Neutrophil (primary cell): ENCODE data around the gene RXFP1.

Experiments
- H3K27ac ChIP-seq: fragments of 200-600 bp; sonication (generic); 2 replicates; pipeline ENCODE4 v1.5.1; 2016; ENCODE audit warnings: mild to moderate bottlenecking, moderate library complexity
- H3K27me3 ChIP-seq: fragments of 200-600 bp; sonication (generic); 2 replicates; pipeline ENCODE4 v1.6.0; 2016; ENCODE audit warnings: mild to moderate bottlenecking
- H3K36me3 ChIP-seq: fragments of 200-600 bp; sonication (generic); 2 replicates; pipeline ENCODE4 v1.5.1; 2017
- H3K4me1 ChIP-seq, 2 experiments: fragments of 200-600 bp in 1 of 2; sonication (generic) in 1 of 2; 1 replicate in 1 of 2; 2 replicates in 1 of 2; pipeline versions ENCODE4 v1.5.1 to v1.6.1; 2013 to 2016; ENCODE audit warnings: low read depth in 1 of 2, low read length in 1 of 2, mild to moderate bottlenecking in 1 of 2, moderate library complexity in 1 of 2; ENCODE audit not compliant: control insufficient read depth in 1 of 2, insufficient read depth in 1 of 2
- H3K4me3 ChIP-seq, 2 experiments: fragments of 200-600 bp in 1 of 2; sonication (generic) in 1 of 2; 1 replicate in 1 of 2; 2 replicates in 1 of 2; pipeline ENCODE4 v1.5.1; 2013 to 2016; ENCODE audit warnings: low read depth in 1 of 2, low read length in 1 of 2, mild to moderate bottlenecking in 1 of 2, moderate library complexity in 1 of 2
- H3K9me3 ChIP-seq: fragments of 200-600 bp; sonication (generic); 2 replicates; pipeline ENCODE4 v1.5.1; 2016
- TF ChIP-seq, protein P1 (sequence below): fragments of 200-600 bp; sonication (generic); IDR thresholded peaks from 2 replicates; pipeline ENCODE4 v1.5.1; 2016; ENCODE audit warnings: antibody characterized with exemption

Gene RXFP1

GRCh38 chr4:158597879-158598596 is 76.4 kb downstream of the RXFP1 start:
- H3K27ac ChIP-seq: no peak overlapping the region
- H3K9me3 ChIP-seq: no peaks in the 10 kb centered on the region
- no peak overlapping the region for H3K4me3 ChIP-seq
- TF ChIP-seq, protein P1, sequence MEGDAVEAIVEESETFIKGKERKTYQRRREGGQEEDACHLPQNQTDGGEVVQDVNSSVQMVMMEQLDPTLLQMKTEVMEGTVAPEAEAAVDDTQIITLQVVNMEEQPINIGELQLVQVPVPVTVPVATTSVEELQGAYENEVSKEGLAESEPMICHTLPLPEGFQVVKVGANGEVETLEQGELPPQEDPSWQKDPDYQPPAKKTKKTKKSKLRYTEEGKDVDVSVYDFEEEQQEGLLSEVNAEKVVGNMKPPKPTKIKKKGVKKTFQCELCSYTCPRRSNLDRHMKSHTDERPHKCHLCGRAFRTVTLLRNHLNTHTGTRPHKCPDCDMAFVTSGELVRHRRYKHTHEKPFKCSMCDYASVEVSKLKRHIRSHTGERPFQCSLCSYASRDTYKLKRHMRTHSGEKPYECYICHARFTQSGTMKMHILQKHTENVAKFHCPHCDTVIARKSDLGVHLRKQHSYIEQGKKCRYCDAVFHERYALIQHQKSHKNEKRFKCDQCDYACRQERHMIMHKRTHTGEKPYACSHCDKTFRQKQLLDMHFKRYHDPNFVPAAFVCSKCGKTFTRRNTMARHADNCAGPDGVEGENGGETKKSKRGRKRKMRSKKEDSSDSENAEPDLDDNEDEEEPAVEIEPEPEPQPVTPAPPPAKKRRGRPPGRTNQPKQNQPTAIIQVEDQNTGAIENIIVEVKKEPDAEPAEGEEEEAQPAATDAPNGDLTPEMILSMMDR: no peak
- no peaks in the 10 kb centered on the region for H3K36me3 ChIP-seq
- H3K4me1 ChIP-seq: peaks cover 9 to 17% of the 10 kb centered on the region in 2 experiments
- H3K27me3 ChIP-seq: no peaks in the 10 kb centered on the region

- H3K27ac ChIP-seq: no peak overlapping the region
- no peaks in the 10 kb centered on the region for H3K27me3 ChIP-seq
- H3K4me1 ChIP-seq: peaks cover 9 to 17% of the 10 kb centered on the region in 2 experiments
- TF ChIP-seq, protein P1: no peak
- H3K36me3 ChIP-seq: no peaks in the 10 kb centered on the region
- no peak overlapping the region for H3K4me3 ChIP-seq
- H3K9me3 ChIP-seq: no peaks in the 10 kb centered on the region
These were observed 77.5 kb downstream of the RXFP1 start for GRCh38 chr4:158599150-158599549.

DNA sequence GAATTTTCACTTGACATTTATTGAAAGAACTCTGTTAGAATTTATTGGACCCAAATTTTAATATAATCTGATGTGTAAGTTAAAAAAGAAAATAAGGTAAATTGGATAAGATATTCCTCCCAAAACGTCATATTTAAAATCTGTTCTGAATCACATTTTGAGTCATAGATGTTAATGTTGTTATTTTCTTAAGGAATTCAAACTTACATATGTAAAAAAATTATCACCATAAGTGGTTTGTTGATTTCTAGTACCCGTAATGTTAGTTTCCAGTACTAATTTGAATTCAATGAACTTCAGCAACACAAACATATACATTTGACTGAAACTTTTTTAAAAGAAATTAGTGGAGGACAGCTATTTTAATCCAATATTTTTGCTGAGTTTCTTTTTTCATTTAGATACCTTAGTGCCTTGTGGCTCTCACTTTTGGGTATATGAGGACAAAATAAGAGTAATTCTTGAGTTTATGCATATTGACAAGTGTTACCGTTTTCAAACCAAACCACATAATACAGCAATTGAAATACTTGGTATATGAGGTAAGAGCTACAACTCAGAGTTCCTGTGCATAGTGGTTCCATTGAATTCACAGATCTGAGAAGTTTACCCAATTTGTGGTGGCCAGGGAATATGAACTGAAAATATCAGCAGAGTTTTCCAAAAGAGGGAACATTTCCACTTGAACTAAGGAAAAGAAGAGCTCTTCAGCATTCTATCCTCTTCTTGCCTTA is 78.2 kb downstream of the RXFP1 start:
- Histone ChIP-seq H3K36me3 (no peaks in the 10 kb centered on the region), H3K4me3 (no peak overlapping the region), H3K27me3 (no peaks in the 10 kb centered on the region), H3K4me1 (peaks cover 9 to 17% of the 10 kb centered on the region in 2 experiments), H3K9me3 (no peaks in the 10 kb centered on the region), H3K27ac (no peak overlapping the region)
- TF ChIP-seq, protein P1: no peak

- H3K9me3 ChIP-seq: no peaks in the 10 kb centered on the region
- TF ChIP-seq, protein P1: no peak
- no peak overlapping the region for H3K27ac ChIP-seq
- no peaks in the 10 kb centered on the region for H3K27me3 ChIP-seq
- no peak overlapping the region for H3K4me3 ChIP-seq
- peaks cover 6 to 20% of the 10 kb centered on the region in 2 experiments for H3K4me1 ChIP-seq
- no peaks in the 10 kb centered on the region for H3K36me3 ChIP-seq
These were observed 82.7 kb downstream of the RXFP1 start for GRCh38 chr4:158604369-158604768.

GRCh38 chr4:158605393-158605792 is 83.7 kb downstream of the RXFP1 start:
- Histone ChIP-seq H3K4me3 (no peak overlapping the region), H3K9me3 (no peaks in the 10 kb centered on the region), H3K4me1 (peaks cover 5 to 15% of the 10 kb centered on the region in 2 experiments), H3K27ac (no peak overlapping the region), H3K36me3 (no peaks in the 10 kb centered on the region), H3K27me3 (no peaks in the 10 kb centered on the region)
- TF ChIP-seq, protein P1: no peak
